GM03348 (cell line): ENCODE measurements around the gene TSPAN19.
"Not testable (repeated sequence)": the region's sequence is repeated elsewhere in the genome, so short reads cannot be mapped to it uniquely, and the experiment has no call there.

Source experiments
- DNase-seq: peaks from one replicate; pipeline ENCODE4 v3.0.0; 2012; ENCODE audit warnings: low spot score

TSPAN19 gene

DNA sequence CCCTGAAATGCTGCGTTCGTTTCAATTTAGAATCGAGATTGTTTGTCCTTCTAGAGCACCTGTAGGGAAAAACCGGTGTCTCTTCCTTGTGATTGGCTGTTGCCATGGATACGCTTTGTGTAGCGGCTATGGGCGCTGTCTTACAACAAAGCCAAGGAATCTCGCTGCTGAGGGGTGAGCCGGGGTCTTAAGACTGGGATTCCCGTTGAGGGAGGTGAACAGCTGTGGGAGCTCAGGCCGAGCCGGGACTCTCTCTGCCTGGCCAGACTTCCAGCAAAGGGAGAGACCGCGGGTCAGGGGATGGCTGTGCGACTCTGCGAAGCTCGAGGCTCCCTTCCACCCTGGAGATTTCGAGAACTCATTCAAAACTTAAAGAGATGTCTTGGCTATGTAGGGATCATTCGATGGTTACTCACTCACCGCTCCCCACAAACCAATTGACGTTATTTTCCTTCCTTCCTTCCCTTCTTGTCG, at the start of gene TSPAN19, which contains the start of gene LRRIQ1:
Gene TSPAN19, minus strand, starts transcription at position 44 of the 474 bp plus-strand sequence. CDS start 6,331 bp downstream, outside the sequence.
Gene LRRIQ1, plus strand, starts transcription at position 118 of the 474 bp plus-strand sequence. CDS start 1,826 bp downstream, outside the sequence.
- DNase-seq: peak; percentile 60

GRCh38 chr12:85085066-85085465, 49.0 kb upstream of the TSPAN19 start:
- DNase-seq: no peak

DNA sequence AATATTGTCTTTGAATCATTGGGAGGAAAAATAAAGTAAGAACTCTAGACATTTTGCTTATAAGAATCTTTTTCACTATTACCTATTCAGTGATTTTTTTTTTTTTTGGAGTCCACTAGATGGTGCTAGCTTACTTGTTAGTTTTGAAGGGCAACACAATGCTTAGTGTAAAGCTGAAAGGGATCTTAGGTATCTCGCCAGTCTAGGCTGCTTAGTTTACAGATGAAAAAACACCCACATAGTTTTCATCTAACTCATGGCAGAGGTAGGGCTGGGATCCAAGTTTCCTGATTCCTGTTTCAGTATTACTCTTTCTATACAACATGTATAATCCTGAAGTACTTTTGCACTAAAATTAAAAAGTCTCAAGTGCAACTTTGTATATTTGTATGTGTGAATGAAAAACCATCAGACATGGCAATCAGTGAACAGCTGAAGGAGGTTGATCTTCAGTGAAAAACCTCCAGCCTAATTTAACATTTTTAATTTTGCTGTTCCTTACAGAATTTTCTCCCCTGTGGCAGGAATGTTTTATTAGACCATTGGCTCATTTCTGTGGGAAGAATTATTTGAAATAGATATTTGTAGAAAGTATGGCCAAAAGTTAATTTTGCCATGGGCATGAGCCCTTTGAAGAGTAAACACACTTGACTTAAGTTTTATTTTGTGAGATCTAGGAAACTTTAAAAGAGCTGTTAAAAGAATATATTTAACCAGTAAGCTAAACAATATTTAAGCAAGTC, 40.8 kb upstream of the TSPAN19 start:
- peak; percentile 61 for DNase-seq

GRCh38 chr12:85072826-85073225, 36.7 kb upstream of the TSPAN19 start:
- no peak for DNase-seq

DNA sequence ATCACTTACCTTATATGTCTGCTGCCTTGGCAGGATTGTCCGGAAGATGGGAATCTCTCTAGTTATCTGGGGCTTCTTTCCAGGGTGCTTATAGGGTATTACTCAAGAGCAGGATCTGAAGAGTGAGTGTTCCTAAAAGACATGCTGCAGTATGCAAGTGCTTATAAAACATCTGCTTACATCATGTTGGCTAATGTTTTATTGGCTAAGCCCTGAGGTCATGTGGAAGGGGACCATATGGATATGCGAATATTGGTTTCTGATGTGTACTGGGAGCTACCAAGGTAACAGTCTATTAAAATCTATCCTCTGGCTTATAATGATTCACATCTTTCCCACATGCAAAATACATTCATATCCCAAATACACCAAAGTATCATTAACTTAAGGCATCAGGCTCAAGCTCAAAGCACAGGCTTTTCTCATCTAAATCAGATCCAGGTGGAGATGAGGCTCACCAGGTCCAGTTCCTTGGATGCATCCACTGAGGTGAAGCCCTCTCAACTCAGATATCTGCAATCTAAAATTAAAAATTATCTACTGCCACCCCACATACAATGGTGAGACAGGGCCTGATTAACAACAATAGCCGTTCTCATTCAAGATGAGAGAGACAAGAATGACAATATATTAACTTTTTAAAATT, 29.9 kb upstream of the TSPAN19 start:
- DNase-seq: no peak

DNA sequence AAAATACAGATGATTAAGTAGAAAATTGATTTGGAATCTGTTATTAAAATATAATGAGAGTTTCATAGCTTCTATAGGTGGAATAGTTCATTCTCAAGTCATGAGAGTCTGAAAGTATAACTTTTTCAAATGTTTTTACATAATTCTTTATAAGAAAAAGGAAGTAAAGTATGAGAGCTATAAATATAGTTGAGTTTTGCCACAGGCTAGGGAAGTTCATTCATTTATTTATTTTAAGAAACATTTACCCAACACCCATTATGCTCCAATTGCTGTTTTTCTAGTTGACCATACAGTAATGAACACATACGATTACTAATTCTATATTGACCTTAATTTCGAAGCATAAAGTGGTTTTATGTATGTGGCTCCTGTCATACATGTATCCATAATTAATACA, 24.8 kb upstream of the TSPAN19 start:
- no peak for DNase-seq

- DNase-seq: no peak
These were observed 23.5 kb upstream of the TSPAN19 start for GRCh38 chr12:85059594-85059993.

GRCh38 chr12:85058339-85058738, 22.3 kb upstream of the TSPAN19 start:
- DNase-seq: no peak

DNA sequence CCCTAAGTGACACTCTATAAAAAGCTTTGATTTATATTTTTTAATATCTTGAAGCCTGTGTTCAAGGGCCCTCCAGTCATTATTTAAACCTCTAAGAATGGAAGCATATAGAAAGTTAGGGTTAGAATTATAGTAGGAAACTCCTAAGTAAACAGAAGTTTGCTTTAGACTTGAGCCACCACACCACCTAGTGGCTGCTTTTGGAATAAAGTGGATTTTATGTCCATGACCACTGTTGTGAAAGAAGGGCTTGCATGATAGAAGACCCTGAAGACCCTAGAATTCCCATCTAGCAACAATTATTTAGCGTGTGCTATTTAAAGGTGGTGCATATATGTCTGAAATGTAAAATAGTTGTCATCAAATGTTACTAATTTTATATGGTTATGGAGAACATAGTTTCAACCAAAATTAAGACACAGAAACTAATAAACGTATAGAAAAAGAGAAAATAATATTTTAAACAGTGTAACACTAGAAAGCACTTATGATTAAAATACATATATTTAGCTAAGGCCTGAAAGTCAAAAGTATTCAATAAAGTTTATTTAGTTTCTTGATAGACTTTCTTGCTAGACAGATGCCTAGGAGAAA, 21.4 kb upstream of the TSPAN19 start:
- peak; percentile 26 for DNase-seq

DNA sequence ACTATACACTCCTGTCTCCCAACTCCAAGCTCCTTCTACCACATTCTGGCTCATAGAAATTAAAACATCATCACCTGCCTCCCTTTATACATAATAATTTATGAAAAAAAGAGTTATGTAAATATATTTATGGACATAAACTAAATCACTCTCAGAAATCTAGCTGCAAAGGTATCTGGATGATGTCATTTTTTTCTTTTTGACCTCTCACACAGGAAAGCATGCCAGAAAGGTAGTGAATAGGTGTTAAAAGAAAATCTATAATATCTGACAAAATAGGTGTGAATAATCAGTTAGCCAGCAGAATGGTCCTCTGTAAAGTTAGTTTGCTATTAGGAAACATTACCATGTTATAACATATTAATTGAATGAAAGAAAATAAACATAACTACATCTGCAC, 7.8 kb upstream of the TSPAN19 start:
- no peak for DNase-seq

GRCh38 chr12:85041395-85041794, 5.3 kb upstream of the TSPAN19 start:
- DNase-seq: no peak

- no peak for DNase-seq
These were observed 656 bp upstream of the TSPAN19 start for GRCh38 chr12:85036733-85037132.

DNA sequence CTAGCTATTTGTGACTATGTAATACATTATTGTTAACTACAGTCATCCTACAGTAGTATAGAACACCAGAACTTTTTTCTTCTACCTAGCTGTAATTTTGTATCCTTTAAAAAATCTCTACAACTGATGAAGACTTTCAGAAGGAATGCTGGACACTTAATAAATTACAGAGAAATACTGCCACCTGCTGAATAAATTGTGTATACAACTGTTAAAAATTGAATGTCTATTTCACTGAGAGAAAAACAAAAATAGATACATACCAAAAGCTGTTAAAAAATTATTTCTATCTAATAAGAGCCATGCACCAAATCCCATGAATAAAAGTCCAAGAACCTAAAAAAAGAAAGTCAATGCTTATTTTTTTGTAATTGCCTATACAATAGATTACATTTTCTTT, 6.6 kb downstream of the TSPAN19 start:
- DNase-seq: peak; percentile 30

DNA sequence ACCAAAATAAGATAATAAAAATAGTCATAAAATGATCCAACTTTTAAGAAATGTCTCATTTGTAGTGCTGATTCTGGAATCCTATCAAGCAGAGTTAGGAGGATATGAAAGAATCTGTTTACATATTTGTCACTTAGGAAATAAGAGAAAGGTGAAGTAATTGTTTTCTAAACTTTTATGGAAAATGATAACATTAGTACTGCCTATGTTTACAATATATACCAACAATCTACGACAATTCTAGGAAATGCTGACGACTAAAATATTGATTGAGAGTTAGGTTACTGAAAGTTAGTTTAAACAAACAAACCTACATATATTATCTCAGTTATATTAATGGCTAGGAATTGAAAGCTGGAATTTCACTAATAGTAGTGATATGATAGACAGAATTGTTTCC, 18.0 kb downstream of the TSPAN19 start:
- no peak for DNase-seq

DNA sequence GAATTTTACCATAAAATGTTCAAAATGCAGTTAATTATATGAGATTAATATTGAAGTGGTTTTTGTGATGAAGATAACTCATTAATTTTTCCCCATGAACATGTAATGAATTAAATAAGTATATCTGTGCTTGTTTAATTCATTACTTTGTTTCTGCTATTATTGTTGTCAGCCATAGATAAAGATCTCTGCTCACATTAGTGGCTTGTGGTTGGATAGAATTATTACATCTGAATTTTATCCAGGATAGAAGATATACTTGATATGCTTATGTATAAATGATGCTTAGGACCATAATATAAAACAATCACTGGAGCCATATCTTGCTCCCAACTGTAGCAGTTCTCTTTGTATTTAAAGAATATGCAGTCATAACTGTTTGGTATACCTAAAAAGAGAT, 18.5 kb downstream of the TSPAN19 start:
- no peak for DNase-seq

DNA sequence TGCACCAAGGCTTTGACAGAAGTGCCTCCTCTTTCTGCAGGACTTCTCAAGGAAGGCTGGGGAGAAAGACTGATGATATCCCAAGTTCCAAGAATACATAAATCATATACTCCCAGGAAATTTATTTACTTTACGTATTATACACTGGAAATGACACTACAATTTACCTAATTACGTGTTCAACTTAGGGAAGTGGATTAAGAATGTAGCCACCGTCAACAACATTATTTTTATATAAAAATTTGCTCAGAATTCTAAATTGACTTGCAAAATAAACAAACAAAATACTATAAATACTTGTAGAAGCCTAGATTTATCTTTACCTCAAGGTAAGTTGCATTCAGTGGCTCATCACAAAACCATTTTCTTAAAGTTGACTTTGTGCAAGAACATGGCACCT, 18.9 kb downstream of the TSPAN19 start:
- DNase-seq: no peak

DNA sequence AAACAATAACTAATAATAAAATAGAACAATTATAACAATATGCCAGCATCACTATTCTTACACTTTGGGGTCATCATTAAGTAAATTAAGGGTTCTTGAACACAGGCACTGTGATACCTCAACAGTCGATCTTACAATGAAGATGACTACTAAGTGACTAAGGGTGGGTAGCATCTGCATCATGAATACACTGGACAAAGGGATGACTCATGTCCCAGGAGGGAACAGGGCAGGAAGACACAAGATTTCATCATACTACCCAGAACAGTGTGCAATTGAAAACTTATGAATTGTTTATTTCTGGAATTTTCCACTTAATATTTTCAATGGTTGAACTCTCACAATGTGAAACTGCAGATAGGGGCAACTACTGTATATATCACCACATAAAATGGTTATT, 19.7 kb downstream of the TSPAN19 start:
- peak; percentile 74 for DNase-seq

DNA sequence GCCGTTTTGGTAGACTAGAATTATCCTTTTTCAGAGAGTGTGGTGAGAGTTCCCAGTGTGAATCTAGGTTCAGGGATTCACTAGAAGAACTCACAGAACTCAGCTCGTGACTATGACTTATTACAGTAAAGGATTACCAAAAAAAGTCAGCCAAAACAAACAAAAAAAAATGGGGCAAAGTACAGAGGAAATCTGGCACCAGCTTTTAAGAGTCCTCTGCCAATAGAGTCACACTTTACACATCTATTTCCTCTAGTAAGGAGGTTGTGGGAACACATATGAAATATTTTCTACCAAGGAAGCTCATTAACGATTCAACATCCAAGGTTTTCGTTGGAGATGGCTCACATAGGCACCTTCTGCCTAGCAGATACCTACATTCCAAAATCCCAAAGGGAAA, 28.2 kb downstream of the TSPAN19 start:
- peak; percentile 3 for DNase-seq

- DNase-seq: no peak
These were observed 29.9 kb downstream of the TSPAN19 start for GRCh38 chr12:85006206-85006605.

GRCh38 chr12:85005615-85006014, 30.5 kb downstream of the TSPAN19 start:
- DNase-seq: no peak

DNA sequence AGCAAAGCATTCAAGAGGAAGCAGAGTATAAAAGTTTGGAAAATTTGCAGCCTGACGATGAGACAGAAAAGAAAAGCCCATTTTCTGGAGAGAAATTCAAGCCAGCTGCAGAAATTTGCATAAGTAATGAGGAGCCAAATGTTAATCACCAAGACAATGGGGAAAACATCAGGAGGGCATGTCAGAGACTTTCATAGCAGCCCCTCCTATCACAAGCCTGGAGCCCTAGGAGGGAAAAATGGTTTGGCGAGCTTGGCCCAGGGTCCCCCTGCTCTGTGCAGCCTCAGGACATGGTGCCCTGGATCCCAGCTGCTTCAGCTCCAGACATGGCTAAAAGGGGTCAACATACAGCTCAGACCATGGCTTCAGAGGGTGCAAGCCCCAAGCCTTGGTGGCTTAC, 31.0 kb downstream of the TSPAN19 start:
- DNase-seq: not testable (repeated sequence)

- DNase-seq: no peak
These were observed 31.9 kb downstream of the TSPAN19 start for GRCh38 chr12:85004204-85004603.

GRCh38 chr12:85002778-85003296, 33.2 kb downstream of the TSPAN19 start:
- no peak for DNase-seq
